Urinary bladder (tissue), 4 donors: ENCODE measurements around the gene VTN. TPM values are rescaled to one million over a fixed set of nuclear protein-coding genes. Genes with fewer than 3 reads are reported as not detected.
"Not testable (repeated sequence)": the region's sequence is repeated elsewhere in the genome, so short reads cannot be mapped to it uniquely, and the experiment has no call there.

Experiments
- DNase-seq: peaks from one replicate; pipeline ENCODE4 v3.0.0-alpha.2; 2015; ENCODE audit errors: extremely low spot score
- H3K27ac ChIP-seq: one replicate; pipeline ENCODE4 v1.5.1; 2013; ENCODE audit warnings: low read depth, mild to moderate bottlenecking, moderate library complexity
- H3K36me3 ChIP-seq: one replicate; pipeline ENCODE4 v1.6.1; 2013; ENCODE audit warnings: mild to moderate bottlenecking, moderate library complexity; ENCODE audit not compliant: insufficient read depth
- H3K4me1 ChIP-seq: one replicate; pipeline ENCODE4 v1.6.1; 2013; ENCODE audit warnings: mild to moderate bottlenecking, moderate library complexity; ENCODE audit not compliant: insufficient read depth
- H3K4me3 ChIP-seq: one replicate; pipeline ENCODE4 v1.5.1; 2013; ENCODE audit warnings: low read depth, low read length
- WGBS: extraction: QIAGEN DNeasy Blood & Tissue Kit; methylation state at CpG from one replicate; pipeline ENCODE4 v1.1.7; 2013; 5-methylcytosine and 5-hydroxymethylcytosine counted together
- polyA plus RNA-seq: library from polyadenylated mRNA; stranded (reverse); fragments of 200-250 nt; gene quantifications from one replicate; pipeline ENCODE4 v1.2.3, GENCODE V29; 2013
- total RNA-seq: library from RNA; depleted of rRNA; stranded (reverse); fragments of >200 nt; gene quantifications from one replicate; pipeline ENCODE4 v1.2.3, GENCODE V29; 2014
- donor health status: healthy with polysubstance abuse.
- donor health status: healthy.

Gene VTN
- total and polyA plus RNA-seq, 2 donors = 1.1 to 7.4 TPM

GRCh38 chr17:28347261-28347891 lies 22.7 kb downstream of the VTN start:
- peaks cover 4% of the 10 kb centered on the region for H3K36me3 ChIP-seq
- 83% methylated on average over 8 of the region's 8 CpGs for WGBS
- no peak for DNase-seq
- no peaks in the 10 kb centered on the region for H3K4me1 ChIP-seq
- H3K4me3 ChIP-seq = no peak overlapping the region
- H3K27ac ChIP-seq = no peak overlapping the region

GRCh38 chr17:28346746-28347246 lies 23.3 kb downstream of the VTN start:
- no peaks in the 10 kb centered on the region for H3K4me1 ChIP-seq
- 48% methylated on average over 7 of the region's 7 CpGs for WGBS
- H3K4me3 ChIP-seq = no peak overlapping the region
- H3K27ac ChIP-seq = no peak overlapping the region
- no peak for DNase-seq
- peaks cover 4% of the 10 kb centered on the region for H3K36me3 ChIP-seq

DNA sequence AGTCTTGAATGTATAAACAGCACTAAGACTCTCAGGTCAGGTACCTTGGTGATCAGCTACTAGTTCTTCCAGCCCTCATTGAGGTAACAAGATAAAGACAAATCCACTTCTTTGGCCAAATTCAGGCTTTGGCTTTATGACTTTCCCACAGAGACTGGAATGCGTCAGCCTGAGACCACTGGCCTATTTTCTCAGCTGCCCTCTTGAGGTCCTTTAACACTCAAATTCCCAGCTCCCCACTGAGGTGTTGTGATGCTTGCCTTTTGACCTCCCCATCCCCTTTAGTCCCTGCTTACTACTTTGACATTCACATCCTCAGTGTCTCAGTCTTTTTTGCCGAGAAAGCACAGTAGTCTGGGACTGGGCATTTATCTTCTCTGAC lies 23.9 kb downstream of the VTN start:
- Histone ChIP-seq H3K4me3 (no peak overlapping the region), H3K27ac (no peak overlapping the region), H3K4me1 (no peaks in the 10 kb centered on the region), H3K36me3 (peaks cover 4% of the 10 kb centered on the region)
- WGBS = 58% methylated on average over 2 of the region's 2 CpGs
- DNase-seq = no peak

- no peak for DNase-seq
Measured at GRCh38 chr17:28345419-28346198, 24.5 kb downstream of the VTN start.

GRCh38 chr17:28344435-28344901 lies 25.6 kb downstream of the VTN start:
- no peak overlapping the region for H3K4me3 ChIP-seq
- H3K27ac ChIP-seq = no peak overlapping the region
- no peak for DNase-seq
- H3K4me1 ChIP-seq = no peaks in the 10 kb centered on the region
- no peaks in the 10 kb centered on the region for H3K36me3 ChIP-seq
- 89% methylated on average over 19 of the region's 19 CpGs for WGBS

More at GRCh38 chr17:28345419-28346198, 24.5 kb downstream of the VTN start:
- Histone ChIP-seq H3K27ac (no peak overlapping the region), H3K4me3 (no peak overlapping the region), H3K4me1 (no peaks in the 10 kb centered on the region), H3K36me3 (peaks cover 4% of the 10 kb centered on the region)
- WGBS = 71% methylated on average over 13 of the region's 13 CpGs

DNA sequence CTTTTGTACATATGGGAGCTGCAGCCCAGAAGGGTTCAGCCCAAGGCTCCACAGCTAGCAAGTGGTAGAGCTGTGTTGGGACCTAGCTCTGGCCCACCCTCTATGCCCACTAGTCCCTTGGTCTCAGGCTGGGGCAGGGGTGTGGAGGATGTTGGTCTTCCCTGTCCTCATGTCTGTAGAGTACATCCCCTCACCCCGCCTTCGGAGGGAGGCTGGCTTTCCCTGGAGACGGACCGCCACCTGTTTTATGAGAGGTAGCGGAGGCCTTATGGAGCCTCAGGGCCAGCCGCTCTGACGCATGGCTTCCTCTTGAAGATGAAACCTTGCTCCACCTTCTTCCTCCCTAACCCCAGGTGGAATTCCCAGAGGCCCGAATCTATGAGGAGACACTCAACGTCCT lies 26.1 kb downstream of the VTN start:
- H3K4me3 ChIP-seq = no peak overlapping the region
- no peaks in the 10 kb centered on the region for H3K4me1 ChIP-seq
- no peaks in the 10 kb centered on the region for H3K36me3 ChIP-seq
- H3K27ac ChIP-seq = no peak overlapping the region
- 86% methylated on average over 9 of the region's 9 CpGs for WGBS
- no peak for DNase-seq

GRCh38 chr17:28343491-28343932 lies 26.6 kb downstream of the VTN start:
- Histone ChIP-seq H3K4me1 (no peaks in the 10 kb centered on the region), H3K4me3 (no peak overlapping the region), H3K27ac (no peak overlapping the region), H3K36me3 (no peaks in the 10 kb centered on the region)
- WGBS = 84% methylated on average over 10 of the region's 10 CpGs
- DNase-seq = no peak

DNA sequence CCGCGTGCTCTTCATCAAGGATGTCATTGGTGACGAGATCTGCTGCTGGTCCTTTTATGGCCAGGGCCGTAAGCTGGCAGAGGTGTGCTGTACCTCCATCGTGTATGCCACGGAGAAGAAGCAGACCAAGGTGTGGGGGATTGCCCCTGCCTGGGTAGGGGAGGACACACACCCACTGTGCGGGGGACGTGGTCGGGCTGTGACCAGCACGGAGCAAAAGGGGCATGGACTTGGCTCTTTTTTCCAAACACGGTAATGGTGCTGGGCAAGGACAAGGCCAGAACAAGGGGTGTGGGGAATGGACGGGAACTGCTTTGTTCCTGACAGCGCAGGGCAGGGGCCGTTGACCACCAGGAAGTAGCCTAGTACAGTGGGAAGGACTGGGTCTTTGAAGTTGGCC lies 27.8 kb downstream of the VTN start:
- Histone ChIP-seq H3K36me3 (no peaks in the 10 kb centered on the region), H3K4me1 (no peaks in the 10 kb centered on the region), H3K4me3 (no peak overlapping the region), H3K27ac (no peak overlapping the region)
- 90% methylated on average over 14 of the region's 14 CpGs for WGBS
- DNase-seq = no peak

- Histone ChIP-seq H3K27ac (no peak overlapping the region), H3K4me3 (no peak overlapping the region), H3K4me1 (no peaks in the 10 kb centered on the region), H3K36me3 (no peaks in the 10 kb centered on the region)
- no peak for DNase-seq
- 95% methylated on average over 11 of the region's 11 CpGs for WGBS
Measured at GRCh38 chr17:28341516-28341915, 28.6 kb downstream of the VTN start.

- Histone ChIP-seq H3K4me1 (no peaks in the 10 kb centered on the region), H3K4me3 (no peak overlapping the region), H3K36me3 (no peaks in the 10 kb centered on the region), H3K27ac (no peak overlapping the region)
- 93% methylated on average over 6 of the region's 6 CpGs for WGBS
- no peak for DNase-seq
Measured at GRCh38 chr17:28340374-28340773, 29.7 kb downstream of the VTN start.

DNA sequence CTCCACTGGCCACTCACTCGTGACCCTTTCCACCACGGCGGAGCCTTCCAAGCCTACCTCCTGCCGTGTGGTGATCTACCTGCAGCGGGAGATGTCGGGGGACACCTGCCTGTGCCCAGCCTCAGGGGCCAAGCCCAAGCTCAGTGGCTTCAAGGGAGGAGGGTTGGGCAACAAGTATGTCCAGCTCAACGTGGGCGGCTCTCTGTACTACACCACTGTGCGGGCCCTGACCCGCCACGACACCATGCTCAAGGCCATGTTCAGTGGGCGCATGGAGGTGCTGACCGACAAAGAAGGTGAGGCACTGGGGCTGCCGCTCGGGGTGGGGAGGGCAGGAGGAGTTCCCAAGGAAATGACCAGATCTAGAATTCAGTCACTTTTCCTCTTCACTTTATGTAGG lies 30.7 kb downstream of the VTN start:
- 95% methylated on average over 15 of the region's 15 CpGs for whole genome bisulfite sequencing
- Histone ChIP-seq H3K27ac (no peak overlapping the region), H3K4me1 (no peaks in the 10 kb centered on the region), H3K4me3 (no peak overlapping the region), H3K36me3 (no peaks in the 10 kb centered on the region)
- DNase-seq = no peak

- not testable (repeated sequence) for H3K36me3 ChIP-seq, DNase-seq, H3K27ac ChIP-seq, H3K4me3 ChIP-seq, H3K4me1 ChIP-seq
- WGBS = 91% methylated on average over 8 of the region's 8 CpGs
Measured at GRCh38 chr17:28338769-28339212, 31.3 kb downstream of the VTN start.

- DNase-seq = no peak
- H3K27ac ChIP-seq = no peak overlapping the region
- WGBS = 53% methylated on average over 5 of the region's 5 CpGs
- no peaks in the 10 kb centered on the region for H3K4me1 ChIP-seq
- H3K36me3 ChIP-seq = no peaks in the 10 kb centered on the region
- H3K4me3 ChIP-seq = no peak overlapping the region
Measured at GRCh38 chr17:28338056-28338768, 31.9 kb downstream of the VTN start.
